ENCODE data around the gene MALAT1. TPM values are rescaled to one million over a fixed set of nuclear protein-coding genes. Genes with fewer than 3 reads are reported as not detected.

The MALAT1 gene
- total RNA-seq, 1 experiment from 2014 or later = 10,851 TPM

- intact Hi-C loops (cut with micrococcal nuclease) = loop anchor here (2.0 kb wide), 1 partner anchor 19 kb away; no protein-coding TSS in a partner anchor
- H3K9me3 Mint-ChIP-seq (ENCODE audit: unreplicated experiment) = no peaks in the 10 kb centered on the region
- H3K4me1 Mint-ChIP-seq (ENCODE audit: insufficient read depth, unreplicated experiment) = peaks cover 16% of the 10 kb centered on the region
- ChIA-PET CTCF (interaction anchor here (0.6 to 3.4 kb wide), 8 partner anchors 10 to 58 kb away, joined by 5 to 26 read pairs (median 8); no protein-coding TSS in a partner anchor), POLR2A (interaction anchor here (0.6 to 20.2 kb wide), 20 partner anchors 12 to 1140 kb away, joined by 3 to 2284 read pairs (median 4); partner anchors contain the start of genes FOSL1, MALAT1, NEAT1 and SCYL1)
- no peaks in the 10 kb centered on the region for H3K27me3 Mint-ChIP-seq (ENCODE audit: insufficient read depth, unreplicated experiment)
- DNase-seq (ENCODE audit: unreplicated experiment) = peak; percentile 96
- no TSS peak for BruUV-seq (replicated peaks)
- peak overlapping the region; percentile 95 for H3K27ac Mint-ChIP-seq (ENCODE audit: low read depth, unreplicated experiment)
- H3K4me3 Mint-ChIP-seq (ENCODE audit: unreplicated experiment) = peak overlapping the region; percentile 95
- TF ChIP-seq CTCF (IDR thresholded peaks at IDR 0.05; ENCODE audit: unreplicated experiment) = no peak
- peaks cover 3% of the 10 kb centered on the region for H3K36me3 Mint-ChIP-seq (ENCODE audit: insufficient read depth, unreplicated experiment)
Measured at GRCh38 chr11:65477149-65477965, 21.5 kb upstream of the MALAT1 start.

GRCh38 chr11:65478388-65479183, 20.3 kb upstream of the MALAT1 start:
- H3K27me3 Mint-ChIP-seq (ENCODE audit: insufficient read depth, unreplicated experiment) = no peaks in the 10 kb centered on the region
- no peaks in the 10 kb centered on the region for H3K9me3 Mint-ChIP-seq (ENCODE audit: unreplicated experiment)
- no peak for TF ChIP-seq CTCF (IDR thresholded peaks at IDR 0.05; ENCODE audit: unreplicated experiment)
- CTCF ChIA-PET = interaction anchor here (0.5 to 3.4 kb wide), 14 partner anchors 10 to 406 kb away, joined by 3 to 26 read pairs (median 4); partner anchors contain the start of gene MALAT1
- peaks cover 16% of the 10 kb centered on the region for H3K4me1 Mint-ChIP-seq (ENCODE audit: insufficient read depth, unreplicated experiment)
- no peak overlapping the region for H3K4me3 Mint-ChIP-seq (ENCODE audit: unreplicated experiment)
- POLR2A ChIA-PET = interaction anchor here (0.7 to 20.2 kb wide), 10 partner anchors 18 to 199 kb away, joined by 3 to 2284 read pairs (median 22); partner anchors contain the start of genes MALAT1 and NEAT1
- no TSS peak for BruUV-seq (replicated peaks)
- DNase-seq (ENCODE audit: unreplicated experiment) = no peak
- H3K27ac Mint-ChIP-seq (ENCODE audit: low read depth, unreplicated experiment) = peak overlapping the region; percentile 95
- no peaks in the 10 kb centered on the region for H3K36me3 Mint-ChIP-seq (ENCODE audit: insufficient read depth, unreplicated experiment)
- intact Hi-C loops (cut with micrococcal nuclease) = no loop called here

- DNase-seq (ENCODE audit: unreplicated experiment) = peak; percentile 69
- Mint-ChIP-seq H3K36me3 (ENCODE audit: insufficient read depth, unreplicated experiment) (no peaks in the 10 kb centered on the region), H3K27ac (ENCODE audit: low read depth, unreplicated experiment) (peak overlapping the region; percentile 63), H3K9me3 (ENCODE audit: unreplicated experiment) (no peaks in the 10 kb centered on the region), H3K4me3 (ENCODE audit: unreplicated experiment) (no peak overlapping the region), H3K27me3 (ENCODE audit: insufficient read depth, unreplicated experiment) (no peaks in the 10 kb centered on the region), H3K4me1 (ENCODE audit: insufficient read depth, unreplicated experiment) (peaks cover 16% of the 10 kb centered on the region)
- ChIA-PET CTCF (interaction anchor here (0.7 to 3.4 kb wide), 7 partner anchors 9 to 63 kb away, joined by 4 to 26 read pairs (median 6); partner anchors contain the start of gene MALAT1), POLR2A (interaction anchor here (0.7 to 20.2 kb wide), 9 partner anchors 8 to 200 kb away, joined by 3 to 2284 read pairs (median 17); partner anchors contain the start of genes MALAT1, NEAT1 and SCYL1)
- BruUV-seq (replicated peaks) = no TSS peak
- peak; percentile 29 for TF ChIP-seq CTCF (IDR thresholded peaks at IDR 0.05; ENCODE audit: unreplicated experiment)
- intact Hi-C loops (cut with micrococcal nuclease) = no loop called here
Measured at GRCh38 chr11:65479184-65480145, 19.4 kb upstream of the MALAT1 start.
